G401.6 (cell line): ENCODE results near the gene IP6K3.

ENCODE experiments used
- FAIRE-seq: peaks from 2 replicates; lab custom pipeline; 2012; peaks lifted over from hg19 to GRCh38; lab: Jason Lieb, UNC

Gene IP6K3

DNA sequence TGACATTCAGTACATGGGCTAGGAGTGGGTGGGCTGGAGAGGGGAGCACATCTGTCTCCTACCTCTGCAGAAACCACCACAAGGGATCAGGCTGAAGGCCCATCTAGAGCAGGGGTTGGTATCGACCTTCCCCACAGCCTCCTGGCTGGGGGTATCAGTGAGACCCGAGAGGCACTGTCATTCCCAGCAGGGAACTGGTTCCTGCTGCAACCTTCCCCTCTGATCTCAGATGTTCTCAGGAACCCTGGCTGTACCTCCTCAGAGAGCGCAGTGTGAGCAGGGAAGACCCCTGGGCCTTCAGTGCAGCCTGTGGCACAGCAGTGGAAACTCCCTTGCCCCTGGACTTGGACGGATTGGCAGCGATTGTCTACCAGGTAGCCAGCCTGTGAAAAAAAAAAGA, 7.8 kb downstream of the IP6K3 start:
- no peak for FAIRE-seq

DNA sequence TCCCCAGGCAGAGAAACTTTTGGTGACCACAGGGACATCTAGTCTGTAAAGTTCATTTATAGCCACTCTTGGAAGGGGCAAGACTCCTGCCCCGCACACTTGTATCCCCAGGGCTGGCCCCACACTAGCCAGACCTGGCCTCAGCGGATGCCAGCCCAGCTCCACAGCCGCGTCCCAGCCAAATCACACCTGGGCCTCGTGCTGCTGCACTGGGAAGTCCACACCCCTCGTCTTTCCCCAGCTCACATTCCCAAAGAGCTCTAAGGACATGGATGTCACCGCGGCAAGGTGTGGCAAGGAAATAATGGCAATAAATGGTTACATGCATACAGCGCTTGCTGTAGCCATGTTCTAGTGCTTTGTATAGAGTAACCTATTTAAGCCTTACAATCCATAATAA, 8.6 kb downstream of the IP6K3 start:
- no peak for FAIRE-seq

DNA sequence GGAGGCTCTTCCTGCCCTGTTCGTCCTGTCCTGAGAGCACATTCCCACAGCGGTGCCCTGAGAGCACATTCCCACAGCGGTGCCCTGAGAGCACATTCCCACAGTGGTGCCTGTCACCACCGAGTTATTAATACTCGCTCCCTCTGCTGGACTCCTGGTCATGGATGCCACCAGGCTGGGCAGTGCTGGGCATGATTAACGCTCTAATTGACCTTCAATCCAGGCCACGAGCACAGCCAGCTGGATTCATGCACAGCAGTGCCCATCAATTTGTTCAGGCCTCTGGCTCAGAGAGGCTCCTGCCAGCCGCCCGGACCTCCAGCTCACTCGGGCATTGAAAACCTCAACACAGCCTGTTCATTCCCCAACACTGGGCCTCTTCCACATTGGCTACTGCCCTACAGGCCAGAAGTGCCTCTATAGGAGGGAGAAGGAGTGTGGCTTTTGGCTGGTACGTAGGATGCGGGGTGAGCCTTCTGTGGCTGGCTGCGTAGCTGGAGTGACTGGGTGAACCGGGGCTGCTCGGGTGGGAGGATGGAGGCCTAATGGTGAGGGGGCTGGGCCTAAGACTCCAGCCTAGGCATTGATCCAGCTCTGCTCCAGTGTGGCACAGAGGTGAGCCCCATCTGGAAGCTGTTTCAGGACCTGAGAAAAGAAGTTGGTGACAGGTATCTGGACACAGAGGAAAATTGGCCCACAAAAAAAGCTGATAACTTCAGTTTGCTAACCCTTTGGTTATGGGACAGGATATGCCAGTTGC, 9.3 kb downstream of the IP6K3 start:
- no peak for FAIRE-seq

DNA sequence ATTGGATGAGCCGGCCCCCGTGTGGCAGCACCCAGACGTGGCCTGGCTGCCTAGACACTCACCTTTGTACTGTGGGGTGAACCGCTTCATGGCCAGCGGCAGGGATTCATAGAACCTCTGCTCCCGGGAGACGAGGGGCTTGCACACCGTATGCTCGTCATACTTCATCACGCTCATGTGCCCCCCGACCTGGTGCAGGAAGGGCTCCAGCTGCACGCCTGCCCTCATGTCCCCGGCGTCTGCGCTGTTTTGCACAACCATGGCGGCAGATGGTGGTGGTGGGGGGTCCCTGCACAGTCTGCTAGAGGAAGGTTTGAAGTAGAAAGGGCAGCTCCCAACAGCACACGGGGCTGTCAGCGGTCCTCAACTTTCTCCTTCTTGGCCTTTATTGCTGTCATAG, 11.5 kb downstream of the IP6K3 start:
- no peak for FAIRE-seq

- FAIRE-seq: no peak
Measured at GRCh38 chr6:33733709-33734007, 13.0 kb downstream of the IP6K3 start.

- no peak for FAIRE-seq
Measured at GRCh38 chr6:33732817-33733708, 13.6 kb downstream of the IP6K3 start.

DNA sequence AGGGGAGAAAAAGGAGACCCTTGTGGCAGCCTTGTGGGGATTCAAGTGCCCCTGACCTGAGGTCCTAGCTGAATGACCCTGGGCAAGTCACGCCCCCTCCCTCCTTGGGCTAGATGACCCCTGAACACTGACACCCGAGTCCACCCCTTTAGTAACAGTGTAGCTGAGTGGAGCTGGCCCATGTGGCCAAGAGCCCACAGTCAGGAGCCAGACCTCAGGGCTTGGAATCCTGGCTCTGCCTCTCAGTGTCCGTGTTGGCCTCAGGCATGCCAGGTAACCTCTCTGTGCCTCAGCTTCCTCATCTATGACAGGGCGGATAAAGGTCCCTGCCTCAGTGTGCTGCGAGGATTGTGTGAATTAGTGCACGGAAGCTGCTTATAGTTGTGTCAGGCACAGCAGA, 14.3 kb downstream of the IP6K3 start:
- no peak for FAIRE-seq

DNA sequence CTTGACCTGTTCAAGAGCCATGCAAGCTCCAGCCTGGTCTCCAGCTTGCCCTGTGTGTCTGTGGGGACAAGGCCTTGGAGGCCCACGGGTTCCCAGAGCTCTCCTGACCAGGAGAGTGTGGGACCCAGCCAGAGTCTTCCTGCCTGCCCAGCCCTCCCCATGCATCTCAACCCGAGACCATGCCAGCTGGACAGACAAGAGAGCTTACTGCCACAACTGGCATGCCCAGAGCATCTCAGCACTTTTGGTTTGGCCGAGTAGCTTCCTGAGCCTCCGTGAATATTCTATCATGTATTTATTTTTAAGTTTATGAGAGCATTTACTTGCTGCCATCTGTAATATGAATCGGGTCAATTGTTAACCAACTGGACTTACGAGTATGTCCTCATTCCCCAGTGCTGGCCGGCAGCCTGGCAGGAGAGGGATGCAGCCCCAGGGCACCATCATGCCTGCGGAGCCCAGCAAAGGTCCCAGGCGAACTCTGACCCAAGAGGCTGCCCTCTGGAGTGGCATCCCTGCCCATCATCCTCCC, 14.9 kb downstream of the IP6K3 start:
- no peak for FAIRE-seq

GRCh38 chr6:33731035-33731434, 15.7 kb downstream of the IP6K3 start:
- no peak for FAIRE-seq

DNA sequence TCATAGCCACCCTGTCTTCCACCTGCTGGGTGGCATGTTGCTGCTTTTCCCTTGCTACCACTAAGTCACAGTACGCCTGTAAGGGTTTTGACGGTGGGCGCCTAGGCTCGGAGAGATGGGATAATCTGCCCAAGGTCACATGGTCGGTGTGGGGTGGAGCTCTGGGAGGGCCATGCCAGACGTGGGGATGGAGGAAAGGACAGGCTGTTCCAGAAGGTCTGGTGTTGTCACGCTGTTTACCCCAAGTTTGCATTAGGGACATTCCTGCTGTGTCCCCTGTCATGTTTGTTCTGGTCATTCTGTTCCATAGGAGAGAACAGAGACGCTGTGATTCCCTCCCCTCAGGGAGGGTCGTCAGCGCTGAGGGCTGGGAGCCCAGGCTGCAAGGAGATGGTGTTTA, 16.1 kb downstream of the IP6K3 start:
- no peak for FAIRE-seq

DNA sequence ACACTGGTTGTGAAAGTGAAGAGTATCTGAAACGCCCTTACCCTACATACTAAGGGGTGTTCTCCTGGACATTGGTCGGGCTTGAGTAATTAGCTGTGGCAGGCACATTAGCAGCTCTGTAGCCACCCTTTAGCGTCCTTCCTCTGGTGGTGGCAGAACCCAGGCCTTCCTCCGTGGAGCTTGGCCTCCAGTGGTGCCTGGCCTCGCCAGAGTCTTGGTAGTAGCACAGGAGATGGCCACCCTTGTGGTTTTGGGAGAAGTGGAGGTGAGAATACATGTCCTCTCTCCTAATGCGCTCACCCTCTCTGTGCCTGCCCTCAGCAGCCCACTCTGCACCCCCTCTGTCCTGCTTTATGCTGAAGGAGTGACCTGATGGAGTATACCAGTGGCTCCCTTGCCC, 17.6 kb downstream of the IP6K3 start:
- FAIRE-seq: no peak

GRCh38 chr6:33728438-33728837, 18.3 kb downstream of the IP6K3 start:
- no peak for FAIRE-seq

DNA sequence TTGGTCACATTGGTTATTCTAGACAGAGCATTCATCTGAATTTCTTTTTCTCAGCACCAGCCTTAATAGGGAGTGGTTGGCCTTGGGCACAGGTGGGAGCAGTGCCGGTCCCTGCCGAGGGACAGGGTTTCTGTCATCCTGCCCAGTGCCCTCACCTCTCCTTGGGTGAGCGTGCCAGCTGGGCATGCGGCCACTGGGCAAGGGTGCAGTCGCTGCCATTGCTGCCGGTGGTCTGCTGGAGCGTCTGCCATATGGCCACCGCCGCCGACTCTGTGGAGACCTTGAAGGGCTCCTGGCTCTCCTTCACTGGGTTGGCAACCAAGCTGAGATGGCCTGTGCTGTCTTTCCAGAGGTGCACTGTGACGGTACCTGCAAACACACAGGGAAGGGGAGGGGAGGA, 18.8 kb downstream of the IP6K3 start:
- FAIRE-seq: no peak

DNA sequence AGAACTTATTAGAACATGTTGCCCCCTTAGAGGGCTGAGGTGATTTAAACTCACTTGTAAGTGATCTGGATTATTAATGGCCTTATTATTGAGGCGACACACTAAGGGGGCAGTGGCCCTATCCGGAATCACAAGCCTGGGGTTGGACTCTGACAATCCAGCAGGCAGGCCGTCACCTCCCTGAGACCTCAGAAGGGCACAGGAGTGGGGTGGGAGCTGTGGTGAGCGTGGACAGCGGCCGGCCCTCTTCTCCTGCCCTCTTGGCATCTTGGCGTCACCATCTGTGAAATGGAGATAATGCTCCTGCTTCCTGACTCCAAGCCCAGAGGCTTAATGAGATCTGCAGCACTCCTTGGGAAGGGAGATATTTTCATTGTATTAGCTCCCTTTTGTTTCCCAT, 19.6 kb downstream of the IP6K3 start:
- FAIRE-seq: no peak

DNA sequence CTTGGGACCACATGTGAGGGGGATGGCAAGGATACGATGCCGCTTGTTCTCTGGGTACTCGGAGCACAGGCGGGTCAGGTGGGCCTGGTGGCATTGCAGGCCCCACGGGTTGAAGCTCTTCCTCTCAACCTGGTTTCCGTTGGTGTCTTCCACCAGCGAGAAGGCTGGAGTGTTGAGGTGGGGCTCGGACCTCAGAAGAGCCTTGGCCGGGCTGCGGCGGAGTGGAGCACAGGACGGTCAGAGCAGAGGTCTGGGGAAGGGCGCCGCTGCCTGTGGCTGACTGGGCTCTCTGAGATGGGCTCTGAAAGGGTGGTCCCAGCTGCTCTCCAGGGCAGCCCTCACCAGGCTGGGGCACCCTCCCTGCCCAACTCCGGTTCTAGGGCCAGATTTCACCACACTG, 20.0 kb downstream of the IP6K3 start:
- FAIRE-seq: no peak

GRCh38 chr6:33725891-33726673, 20.6 kb downstream of the IP6K3 start:
- no peak for FAIRE-seq

- FAIRE-seq: no peak
Measured at GRCh38 chr6:33725222-33725621, 21.5 kb downstream of the IP6K3 start.

GRCh38 chr6:33724102-33725023, 22.3 kb downstream of the IP6K3 start:
- no peak for FAIRE-seq

- FAIRE-seq: no peak
Measured at GRCh38 chr6:33723371-33724085, 23.2 kb downstream of the IP6K3 start.

DNA sequence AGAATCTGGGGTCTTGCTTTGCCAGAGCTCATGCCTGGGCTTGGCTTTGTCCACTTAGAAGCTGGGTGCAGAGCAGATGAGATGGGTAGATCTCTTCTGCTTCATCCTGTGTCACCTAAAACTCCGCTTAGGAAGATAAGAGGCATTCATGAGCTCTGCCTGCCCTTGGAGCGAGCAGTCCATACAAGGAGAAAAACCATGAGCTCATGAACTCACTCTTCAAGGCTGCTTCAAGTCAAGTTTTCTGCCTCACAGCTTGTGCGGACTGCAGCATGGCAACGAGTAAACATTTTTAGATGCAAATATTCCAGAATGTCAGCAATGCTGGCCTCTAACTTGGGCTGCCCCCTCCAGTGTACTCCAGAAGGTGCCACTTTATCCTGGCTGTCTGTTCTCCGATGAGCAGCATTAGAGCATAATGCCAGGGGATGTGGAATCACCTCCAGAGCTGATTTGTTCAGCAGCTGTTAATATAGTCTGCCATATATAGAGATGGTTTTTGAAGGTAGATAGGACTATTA, 24.5 kb downstream of the IP6K3 start:
- no peak for FAIRE-seq

- FAIRE-seq: no peak
Measured at GRCh38 chr6:33721508-33721907, 25.2 kb downstream of the IP6K3 start.
